SU-DHL-6 (cell line): ENCODE results near the gene SUSD4.

Experiments used
- EZH2phosphoT487 ChIP-seq: fragments of 200-600 bp; sonication (generic), shearing (Covaris generic); conservative IDR thresholded peaks from 2 replicates; pipeline ENCODE4 v1.6.1; 2018; ENCODE audit warnings: mild to moderate bottlenecking, antibody characterized with exemption, low read length, moderate library complexity, mixed read lengths
- TF ChIP-seq, protein P1 (sequence below): fragments of 200-600 bp; sonication (generic); IDR thresholded peaks from one replicate; pipeline ENCODE4 v1.5.1; 2017; ENCODE audit warnings: antibody characterized with exemption, mild to moderate bottlenecking, low read length, moderate library complexity; ENCODE audit not compliant: insufficient read depth, poor library complexity, severe bottlenecking

DNA sequence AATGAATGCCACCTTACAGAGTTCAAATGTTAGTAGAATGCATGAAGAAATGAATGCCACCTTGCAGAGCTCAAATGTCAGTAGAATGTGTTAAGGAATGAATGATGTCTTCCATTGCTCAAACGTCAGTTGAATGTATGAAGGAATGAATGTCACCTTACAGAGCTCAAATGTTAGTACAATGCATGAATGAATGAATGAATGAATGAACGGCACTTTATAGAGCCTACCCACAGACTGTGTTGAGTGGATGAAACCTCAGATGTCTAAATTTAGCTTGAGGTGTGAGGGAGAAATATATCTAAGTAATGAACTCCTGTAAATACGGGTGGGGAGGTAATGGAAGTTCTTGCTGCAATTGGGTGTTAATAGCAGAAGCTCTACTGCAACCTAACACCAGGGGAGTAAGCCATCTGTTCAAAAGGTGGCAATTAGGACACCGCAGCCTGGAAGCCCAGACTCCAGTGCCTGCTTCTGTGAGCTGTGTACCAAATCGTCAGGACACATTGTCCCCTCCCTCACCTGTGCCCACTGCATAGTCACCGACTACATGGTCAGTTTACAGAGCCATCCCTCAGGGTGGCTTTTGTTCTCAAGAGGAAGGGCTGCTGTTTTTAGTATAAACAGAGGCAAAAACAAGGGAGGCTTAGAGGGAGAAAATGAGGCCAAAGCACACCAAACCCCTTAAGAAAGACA is 26.7 kb downstream of the SUSD4 start:
- TF ChIP-seq EZH2phosphoT487, result no peak
- TF ChIP-seq, protein P1, sequence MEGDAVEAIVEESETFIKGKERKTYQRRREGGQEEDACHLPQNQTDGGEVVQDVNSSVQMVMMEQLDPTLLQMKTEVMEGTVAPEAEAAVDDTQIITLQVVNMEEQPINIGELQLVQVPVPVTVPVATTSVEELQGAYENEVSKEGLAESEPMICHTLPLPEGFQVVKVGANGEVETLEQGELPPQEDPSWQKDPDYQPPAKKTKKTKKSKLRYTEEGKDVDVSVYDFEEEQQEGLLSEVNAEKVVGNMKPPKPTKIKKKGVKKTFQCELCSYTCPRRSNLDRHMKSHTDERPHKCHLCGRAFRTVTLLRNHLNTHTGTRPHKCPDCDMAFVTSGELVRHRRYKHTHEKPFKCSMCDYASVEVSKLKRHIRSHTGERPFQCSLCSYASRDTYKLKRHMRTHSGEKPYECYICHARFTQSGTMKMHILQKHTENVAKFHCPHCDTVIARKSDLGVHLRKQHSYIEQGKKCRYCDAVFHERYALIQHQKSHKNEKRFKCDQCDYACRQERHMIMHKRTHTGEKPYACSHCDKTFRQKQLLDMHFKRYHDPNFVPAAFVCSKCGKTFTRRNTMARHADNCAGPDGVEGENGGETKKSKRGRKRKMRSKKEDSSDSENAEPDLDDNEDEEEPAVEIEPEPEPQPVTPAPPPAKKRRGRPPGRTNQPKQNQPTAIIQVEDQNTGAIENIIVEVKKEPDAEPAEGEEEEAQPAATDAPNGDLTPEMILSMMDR, result no peak
